Mononuclear cell (primary cell): ENCODE data around the gene RHOT1. TPM values are rescaled to one million over a fixed set of nuclear protein-coding genes. Genes with fewer than 3 reads are reported as not detected.
"Not testable (repeated sequence)": the region's sequence is repeated elsewhere in the genome, so short reads cannot be mapped to it uniquely, and the experiment has no call there.

Experiments used
- H3K27me3 ChIP-seq: 2 replicates; pipeline ENCODE4 v1.6.0; 2011; ENCODE audit warnings: low read length, control low read depth; ENCODE audit not compliant: insufficient read depth
- H3K4me1 ChIP-seq: 2 replicates; pipeline ENCODE4 v1.5.1; 2011; ENCODE audit warnings: mild to moderate bottlenecking, low read length, control low read depth; ENCODE audit not compliant: insufficient read depth
- H3K4me3 ChIP-seq: 2 replicates; pipeline ENCODE4 v1.5.1; 2011; ENCODE audit warnings: mild to moderate bottlenecking, low read length, moderate library complexity
- H3K9me3 ChIP-seq: 2 replicates; pipeline ENCODE4 v1.5.1; 2011; ENCODE audit warnings: low read depth, mild to moderate bottlenecking, control low read depth, low read length
- total RNA-seq: library from RNA; depleted of rRNA; stranded (reverse); fragments of >200 nt; gene quantifications from one replicate; pipeline ENCODE4 v1.2.3, GENCODE V29; 2012

The RHOT1 gene
- 33.6 TPM for total RNA-seq

DNA sequence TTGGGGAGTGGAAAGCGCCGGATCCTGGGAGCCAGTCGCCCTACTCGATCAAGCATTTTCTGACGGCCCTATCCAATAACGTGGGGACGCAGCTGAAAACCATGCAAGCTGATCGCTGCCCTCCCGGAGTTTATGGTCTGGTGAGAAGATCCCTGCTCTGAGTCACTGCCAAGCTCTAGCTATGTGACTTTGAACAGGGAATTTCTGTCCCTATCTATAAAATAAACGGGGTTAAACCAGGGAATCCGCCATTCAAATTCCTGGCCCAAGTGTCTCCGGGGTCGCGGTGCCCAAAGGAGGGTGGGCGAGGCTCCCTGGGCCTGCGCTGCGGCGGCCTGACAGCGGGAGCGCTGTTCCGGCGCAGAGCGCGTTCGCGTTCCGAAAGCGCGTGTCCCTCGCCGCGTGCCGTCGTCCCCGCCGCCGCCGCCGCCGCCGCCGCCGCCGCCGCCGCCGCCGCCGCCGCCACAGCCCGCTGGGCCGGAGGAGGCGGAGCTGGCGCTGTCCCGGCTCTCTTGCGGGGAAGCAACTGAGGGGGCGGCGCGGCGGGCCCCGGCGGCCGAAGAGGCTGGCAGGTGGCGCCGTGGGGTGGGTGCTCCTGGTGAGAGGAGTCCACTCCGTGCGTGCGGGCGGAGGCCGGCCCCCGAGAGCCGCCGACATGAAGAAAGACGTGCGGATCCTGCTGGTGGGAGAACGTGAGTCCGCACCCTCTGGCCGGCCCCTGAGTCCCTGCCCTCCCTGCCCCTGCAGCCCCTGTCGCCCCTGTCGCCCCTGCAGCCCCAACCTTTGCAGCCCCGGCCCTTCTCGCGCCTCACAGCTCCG lies at the start of gene RHOT1:
RHOT1 (plus strand) TSS at position 465 of the 819 bp plus-strand sequence; CDS start at position 656, 191 bp downstream.
- Histone ChIP-seq H3K4me3 (peak within 1 kb of the TSS; percentile 86), H3K9me3 (no peaks in the 10 kb centered on the region), H3K27me3 (no peaks in the 10 kb centered on the region), H3K4me1 (peaks cover 49% of the 10 kb centered on the region)

- no peaks in the 10 kb centered on the region for H3K9me3 ChIP-seq
- H3K27me3 ChIP-seq = no peaks in the 10 kb centered on the region
- no peak overlapping the region for H3K4me3 ChIP-seq
- peaks cover 14% of the 10 kb centered on the region for H3K4me1 ChIP-seq
Measured at GRCh38 chr17:32099686-32100085, 42.6 kb upstream of the RHOT1 start.

GRCh38 chr17:32100323-32100722 lies 42.0 kb upstream of the RHOT1 start:
- H3K4me1 ChIP-seq = peaks cover 14% of the 10 kb centered on the region
- H3K9me3 ChIP-seq, H3K27me3 ChIP-seq, H3K4me3 ChIP-seq: not testable (repeated sequence)

DNA sequence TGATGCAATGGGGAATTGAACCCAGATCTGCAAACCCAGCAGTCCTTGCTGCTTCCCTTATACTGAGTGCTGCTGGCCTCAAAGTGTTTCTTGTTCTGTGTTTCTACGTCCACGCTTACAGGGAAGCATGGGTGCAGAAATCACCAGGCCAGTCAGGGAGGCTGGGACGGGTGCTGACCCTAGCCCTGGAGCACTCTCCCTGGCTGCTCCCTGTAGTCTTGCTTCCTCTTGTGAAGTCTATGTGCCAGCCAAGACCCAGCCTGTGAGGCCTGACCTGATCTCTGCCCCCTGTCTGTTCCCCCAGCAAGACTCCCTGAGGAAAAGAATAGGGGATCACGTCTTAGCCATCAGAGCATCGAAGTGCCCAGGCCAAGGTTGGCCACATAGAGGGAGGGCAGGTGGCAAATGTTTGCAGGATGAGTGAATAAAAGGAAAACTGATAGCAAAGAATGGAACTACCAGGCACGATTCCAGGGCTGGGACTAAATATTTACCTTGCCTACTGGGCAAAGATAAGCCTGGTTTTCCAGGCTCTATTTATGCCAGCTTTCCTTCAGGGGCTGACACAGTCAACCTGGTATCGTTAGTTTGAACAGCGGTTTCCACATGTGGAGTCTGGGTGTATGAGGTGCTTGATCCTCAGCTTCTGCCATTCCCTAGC lies 41.2 kb upstream of the RHOT1 start:
- H3K4me1 ChIP-seq = peaks cover 15% of the 10 kb centered on the region
- H3K4me3 ChIP-seq = no peak overlapping the region
- H3K9me3 ChIP-seq = no peaks in the 10 kb centered on the region
- H3K27me3 ChIP-seq = no peaks in the 10 kb centered on the region

- Histone ChIP-seq H3K4me3 (no peak overlapping the region), H3K4me1 (peaks cover 22% of the 10 kb centered on the region), H3K27me3 (no peaks in the 10 kb centered on the region), H3K9me3 (no peaks in the 10 kb centered on the region)
Measured at GRCh38 chr17:32102172-32102571, 40.1 kb upstream of the RHOT1 start.

DNA sequence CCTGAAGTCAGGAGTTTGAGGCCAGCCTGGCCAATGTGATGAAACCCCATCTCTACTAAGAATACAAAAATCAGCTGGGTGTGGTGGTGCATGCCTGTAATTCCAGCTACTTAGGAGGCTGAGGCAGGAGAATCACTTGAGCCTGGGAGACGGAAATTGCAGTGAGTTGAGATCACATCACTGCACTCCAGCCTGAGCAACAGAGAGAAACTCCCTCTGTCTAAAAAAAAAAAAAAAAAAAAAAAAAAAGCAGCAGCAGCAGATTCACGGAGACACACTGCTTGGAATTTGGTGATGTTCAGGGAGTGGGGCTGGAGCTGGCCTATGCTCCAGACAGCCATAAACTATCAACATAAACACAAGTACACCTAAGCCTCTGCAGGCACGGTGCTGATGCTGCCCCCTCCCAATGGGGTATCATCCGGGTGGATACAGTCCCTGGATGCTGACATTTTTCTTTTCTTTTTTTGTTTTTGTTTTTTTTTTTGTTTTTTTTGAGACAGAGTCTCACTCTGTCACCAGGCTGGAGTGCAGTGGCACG lies 39.6 kb upstream of the RHOT1 start:
- Histone ChIP-seq H3K27me3 (no peaks in the 10 kb centered on the region), H3K9me3 (no peaks in the 10 kb centered on the region), H3K4me1 (peaks cover 28% of the 10 kb centered on the region), H3K4me3 (no peak overlapping the region)

GRCh38 chr17:32103476-32104113 lies 38.7 kb upstream of the RHOT1 start:
- no peaks in the 10 kb centered on the region for H3K27me3 ChIP-seq
- no peak overlapping the region for H3K4me3 ChIP-seq
- H3K4me1 ChIP-seq = peaks cover 29% of the 10 kb centered on the region
- no peaks in the 10 kb centered on the region for H3K9me3 ChIP-seq

DNA sequence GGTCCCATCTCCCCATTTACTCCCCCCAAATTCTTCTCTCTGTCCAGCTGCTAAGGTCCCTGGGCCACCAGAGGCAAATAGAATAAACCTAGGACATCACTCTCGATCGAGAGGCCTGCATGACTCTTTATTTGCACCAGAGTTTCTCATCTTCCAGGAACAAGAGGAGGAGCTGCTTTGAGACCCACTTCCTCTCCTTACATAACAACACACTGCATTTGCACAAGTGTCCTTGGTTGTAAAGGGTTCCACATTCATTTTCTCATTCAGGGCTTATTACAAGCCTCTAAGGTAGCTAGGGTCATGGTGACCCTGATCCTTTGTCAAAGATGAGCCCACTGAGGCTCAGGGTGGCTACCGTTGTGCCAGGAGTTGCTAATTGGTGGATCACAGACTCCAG lies 38.1 kb upstream of the RHOT1 start:
- no peak overlapping the region for H3K4me3 ChIP-seq
- H3K9me3 ChIP-seq = no peaks in the 10 kb centered on the region
- H3K27me3 ChIP-seq = no peaks in the 10 kb centered on the region
- H3K4me1 ChIP-seq = peaks cover 29% of the 10 kb centered on the region

DNA sequence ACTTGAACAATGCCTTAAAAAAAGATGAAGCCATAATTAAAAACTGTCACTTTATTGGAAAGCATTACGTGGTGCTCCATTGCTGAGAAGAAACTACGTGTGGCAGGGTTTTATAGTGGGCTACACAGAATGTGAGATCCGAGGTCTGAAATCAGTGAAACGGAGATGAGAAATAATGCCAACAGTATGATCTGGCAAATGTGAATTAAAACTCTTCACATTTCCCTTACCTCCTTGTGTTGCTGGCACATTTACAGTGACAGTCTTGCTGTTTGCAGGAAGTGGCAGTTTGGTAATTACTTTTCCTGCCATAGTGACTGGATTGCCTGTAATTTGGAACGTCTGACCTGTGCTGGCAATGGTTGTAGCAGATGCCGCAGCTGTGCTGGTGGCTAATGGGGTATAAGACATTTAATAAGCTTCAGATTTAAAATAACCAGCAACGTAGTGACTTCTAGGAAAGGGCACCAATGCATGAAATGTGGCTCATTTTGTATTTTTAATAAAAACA lies 35.8 kb upstream of the RHOT1 start:
- not testable (repeated sequence) for H3K4me3 ChIP-seq, H3K9me3 ChIP-seq, H3K27me3 ChIP-seq
- peaks cover 30% of the 10 kb centered on the region for H3K4me1 ChIP-seq

GRCh38 chr17:32107194-32107593 lies 35.1 kb upstream of the RHOT1 start:
- H3K9me3 ChIP-seq, H3K27me3 ChIP-seq, H3K4me3 ChIP-seq: not testable (repeated sequence)
- peaks cover 33% of the 10 kb centered on the region for H3K4me1 ChIP-seq

GRCh38 chr17:32110596-32110995 lies 31.7 kb upstream of the RHOT1 start:
- Histone ChIP-seq H3K4me1 (peaks cover 19% of the 10 kb centered on the region), H3K9me3 (no peaks in the 10 kb centered on the region), H3K4me3 (no peak overlapping the region), H3K27me3 (no peaks in the 10 kb centered on the region)

DNA sequence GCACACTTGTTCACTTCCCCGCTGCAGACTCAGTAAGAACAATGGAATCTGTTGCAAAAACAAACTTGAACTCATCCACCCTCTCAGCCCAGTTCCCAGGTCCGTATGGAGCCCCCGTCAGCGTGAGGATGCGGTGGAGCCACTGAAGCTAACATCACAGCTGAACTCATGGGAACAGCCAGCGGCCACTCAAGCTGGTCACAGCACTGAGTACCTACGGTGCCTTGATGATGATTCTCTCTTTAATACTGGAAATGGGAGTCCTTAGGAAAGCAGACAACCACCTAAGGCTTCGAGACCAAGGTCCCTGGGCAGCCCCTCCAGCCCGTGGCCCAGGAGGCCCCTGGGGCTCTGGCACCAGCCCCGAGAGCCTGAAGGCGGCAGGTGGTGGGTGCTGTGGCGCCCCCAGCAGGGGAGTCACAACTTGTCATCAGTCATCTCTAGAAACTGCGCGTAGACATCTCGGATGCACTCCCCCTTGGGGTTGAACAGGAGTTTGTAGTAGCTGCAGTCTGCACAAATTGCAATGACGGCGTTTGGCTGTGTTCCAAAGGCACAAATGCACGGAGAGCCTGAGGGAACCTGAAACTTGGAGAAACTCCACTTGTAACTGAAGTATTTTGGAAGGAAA lies 31.0 kb upstream of the RHOT1 start:
- Histone ChIP-seq H3K4me3 (no peak overlapping the region), H3K4me1 (peaks cover 17% of the 10 kb centered on the region), H3K9me3 (no peaks in the 10 kb centered on the region), H3K27me3 (no peaks in the 10 kb centered on the region)

DNA sequence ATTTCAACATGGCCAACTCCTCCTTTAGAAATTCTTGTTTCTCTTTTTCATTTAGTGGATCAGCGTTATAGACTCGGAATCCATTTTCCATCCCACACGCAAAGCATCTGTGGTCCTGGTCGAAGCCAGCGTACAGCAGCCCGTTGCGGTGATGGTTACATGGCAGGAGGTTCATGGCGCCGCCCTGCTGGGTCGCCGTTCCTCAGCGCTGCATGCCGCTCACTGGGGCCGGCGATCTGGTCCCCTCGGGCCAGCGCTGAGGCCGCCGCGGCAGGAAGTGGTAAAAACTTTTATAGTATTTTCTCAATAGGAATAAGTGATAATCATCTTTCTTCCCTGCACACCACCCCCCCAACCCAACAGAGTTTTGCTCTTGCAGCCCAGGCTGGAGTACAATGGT lies 29.9 kb upstream of the RHOT1 start:
- Histone ChIP-seq H3K9me3 (no peaks in the 10 kb centered on the region), H3K27me3 (no peaks in the 10 kb centered on the region), H3K4me3 (no peak overlapping the region)

GRCh38 chr17:32114536-32114935 lies 27.8 kb upstream of the RHOT1 start:
- Histone ChIP-seq H3K27me3 (no peaks in the 10 kb centered on the region), H3K4me1 (peaks cover 5% of the 10 kb centered on the region), H3K4me3 (no peak overlapping the region), H3K9me3 (no peaks in the 10 kb centered on the region)

More for the DNA sequence above, 29.9 kb upstream of the RHOT1 start:
- peaks cover 9% of the 10 kb centered on the region for H3K4me1 ChIP-seq

GRCh38 chr17:32115546-32115945 lies 26.8 kb upstream of the RHOT1 start:
- H3K9me3 ChIP-seq, H3K4me3 ChIP-seq, H3K4me1 ChIP-seq, H3K27me3 ChIP-seq: not testable (repeated sequence)
